HepG2 (cell line): ENCODE results near the gene TMEM47. TPM values are rescaled to one million over a fixed set of nuclear protein-coding genes. Genes with fewer than 3 reads are reported as not detected.

ENCODE experiments used
- ATAC-seq: fragments of 200-7000 bp; cut with Tn5 transposase; 3 replicates; pipeline ENCODE4 v1.9.1; 2020; ENCODE audit warnings: mild to moderate bottlenecking, moderate library complexity
- BruUV-seq: library from RNA; stranded (reverse); fragments of 400-500 nt; replicated peaks from 2 replicates; lab custom pipeline; 2021; lab: Mats Ljungman, UMichigan
- CTCF ChIA-PET: fragments of 300-600 bp; formaldehyde crosslinking; extraction: SDS; loops from one replicate; lab custom pipeline; 2021; ENCODE audit warnings: low total read pairs, inconsistent platforms, low intra/inter-chr PET ratio; lab: Yijun Ruan, JAX
- POLR2A ChIA-PET: fragments of 350-600 bp; sonication (Branson Sonifier 250); formaldehyde crosslinking; loops from one replicate; lab custom pipeline; 2020; ENCODE audit warnings: antibody characterized with exemption, inconsistent platforms; lab: Yijun Ruan, JAX
- DNase-seq: peaks from one replicate; pipeline ENCODE4 v3.0.0-alpha.2; 2015; ENCODE audit warnings: low spot score
- FAIRE-seq: peaks from 3 replicates; lab custom pipeline; 2011; peaks lifted over from hg19 to GRCh38; lab: Jason Lieb, UNC
- H2AFZ ChIP-seq: one replicate; pipeline ENCODE4 v1.6.1; 2011; ENCODE audit warnings: low read length, inconsistent platforms
- H3K27ac ChIP-seq: fragments of 300-600 bp; 3 replicates; pipeline ENCODE4 v1.8.0; 2011; ENCODE audit warnings: mixed run types, mild to moderate bottlenecking, mixed read lengths, low read length, inconsistent platforms; ENCODE audit not compliant: insufficient read depth; ENCODE audit errors: extremely low read length
- H3K27me3 ChIP-seq, 2 experiments: fragments of 200-600 bp in 1 of 2; 2 replicates in 1 of 2; 3 replicates in 1 of 2; pipeline versions ENCODE4 v1.6.0 to v1.8.0; 2011; ENCODE audit warnings: low read length in 2 of 2, mild to moderate bottlenecking in 2 of 2, moderate library complexity in 2 of 2, inconsistent platforms in 1 of 2; ENCODE audit not compliant: insufficient read depth in 2 of 2, control insufficient read depth in 1 of 2
- H3K36me3 ChIP-seq, 2 experiments: fragments of 200-600 bp in 1 of 2; replicated peaks in 1 of 2; 2 replicates in 1 of 2; 3 replicates in 1 of 2; pipeline versions ENCODE4 v1.5.1 to v1.8.0; 2011; ENCODE audit warnings: low read length in 2 of 2, inconsistent platforms in 1 of 2; ENCODE audit not compliant: insufficient read depth in 2 of 2, control insufficient read depth in 1 of 2
- H3K4me1 ChIP-seq: 2 replicates; pipeline ENCODE4 v1.5.1; 2012; ENCODE audit warnings: low read length, inconsistent platforms; ENCODE audit not compliant: insufficient read depth
- H3K4me2 ChIP-seq: 2 replicates; pipeline ENCODE4 v1.6.0; 2011; ENCODE audit warnings: low read depth, low read length, inconsistent platforms
- H3K4me3 ChIP-seq, 3 experiments: fragments of 200-600 bp in 1 of 3; sonication (generic), shearing (Covaris generic) in 1 of 3; replicated peaks in 1 of 3; 2 replicates each; pipeline ENCODE4 v1.5.1; 2011 to 2016; ENCODE audit warnings: low read length in 3 of 3, inconsistent platforms in 2 of 3, low read depth in 2 of 3, mild to moderate bottlenecking in 2 of 3, control low read depth in 1 of 3, mixed read lengths in 1 of 3; ENCODE audit not compliant: insufficient read depth in 1 of 3
- H3K79me2 ChIP-seq: one replicate; pipeline ENCODE4 v1.6.1; 2011; ENCODE audit warnings: low read length, inconsistent platforms; ENCODE audit not compliant: insufficient read depth
- H3K9ac ChIP-seq: 2 replicates; pipeline ENCODE4 v1.6.0; 2011; ENCODE audit warnings: mild to moderate bottlenecking, low read depth, low read length, inconsistent platforms; ENCODE audit not compliant: insufficient read depth
- H3K9me3 ChIP-seq: 2 replicates; pipeline ENCODE4 v1.5.1; 2012; ENCODE audit warnings: mild to moderate bottlenecking, low read length
- H4K20me1 ChIP-seq: 2 replicates; pipeline ENCODE4 v1.6.0; 2011; ENCODE audit warnings: inconsistent platforms, mild to moderate bottlenecking, low read length, moderate library complexity; ENCODE audit not compliant: insufficient read depth
- HNRNPH1 ChIP-seq: fragments of 200-400 bp; formaldehyde crosslinking; optimal IDR thresholded peaks from 2 replicates; pipeline ENCODE3; 2017; ENCODE audit warnings: mild to moderate bottlenecking, low read depth, low read length
- KAT2B ChIP-seq: fragments of 150-350 bp; IDR thresholded peaks from 2 replicates; pipeline ENCODE4 v1.6.1; 2014; ENCODE audit warnings: low read depth, low read length, borderline replicate concordance
- MAFF ChIP-seq: IDR thresholded peaks from 2 replicates; pipeline ENCODE4 v1.6.1; 2011; ENCODE audit warnings: low read depth, low read length, improper control_type of control experiment
- MAFK ChIP-seq, 2 experiments: IDR thresholded peaks in 1 of 2; conservative IDR thresholded peaks in 1 of 2; 2 replicates each; pipeline ENCODE4 v1.6.1; 2011; ENCODE audit warnings: improper control_type of control experiment in 2 of 2, low read length in 2 of 2
- WGBS: methylation state at CpG from one replicate; pipeline ENCODE4 v1.1.6; 2017; ENCODE audit warnings: low lambda C conversion rate; 5-methylcytosine and 5-hydroxymethylcytosine counted together
- in situ Hi-C: cut with HindIII; loops from 2 replicates; pipeline ENCODE4 v1.10.0; 2017; ENCODE audit warnings: low pct_unique_long_range_greater_than_20kb; ENCODE audit not compliant: extremely low pct_ligation_motif_present
- intact Hi-C: fragments of 100-400 bp; cut with micrococcal nuclease; formaldehyde crosslinking; loops from one replicate; pipeline ENCODE4 v1.10.0; 2022; ENCODE audit not compliant: unreplicated experiment
- polyA plus RNA-seq, 8 experiments: library from polyadenylated mRNA; depleted of rRNA in 3 of 8; stranded (reverse) in 7 of 8; unstranded in 1 of 8; fragments of >200 nt; fragmentation: Illumina TruSeq in 4 of 8; extraction: Trizol in 4 of 8; gene quantifications; 2 replicates each; pipeline versions ENCODE4 v1.2.1 to v1.2.3, GENCODE V29; 2011 to 2016; ENCODE audit warnings: low read depth in 4 of 8, missing spikeins in 1 of 8, mixed read lengths in 1 of 8; ENCODE audit not compliant: insufficient read depth in 1 of 8
- total RNA-seq, 5 experiments: library from RNA; depleted of rRNA; stranded (reverse); fragments of >200 nt; fragmentation: Illumina TruSeq; extraction: Trizol; gene quantifications; 2 replicates each; pipeline ENCODE4 v1.2.3, GENCODE V29; 2016; ENCODE audit warnings: low read depth in 1 of 5

TMEM47 gene
- total and polyA plus RNA-seq, 2 of the 13 experiments (the other 11 are each of a cell fraction or from before 2014, with no cell fraction given) = not detected

DNA sequence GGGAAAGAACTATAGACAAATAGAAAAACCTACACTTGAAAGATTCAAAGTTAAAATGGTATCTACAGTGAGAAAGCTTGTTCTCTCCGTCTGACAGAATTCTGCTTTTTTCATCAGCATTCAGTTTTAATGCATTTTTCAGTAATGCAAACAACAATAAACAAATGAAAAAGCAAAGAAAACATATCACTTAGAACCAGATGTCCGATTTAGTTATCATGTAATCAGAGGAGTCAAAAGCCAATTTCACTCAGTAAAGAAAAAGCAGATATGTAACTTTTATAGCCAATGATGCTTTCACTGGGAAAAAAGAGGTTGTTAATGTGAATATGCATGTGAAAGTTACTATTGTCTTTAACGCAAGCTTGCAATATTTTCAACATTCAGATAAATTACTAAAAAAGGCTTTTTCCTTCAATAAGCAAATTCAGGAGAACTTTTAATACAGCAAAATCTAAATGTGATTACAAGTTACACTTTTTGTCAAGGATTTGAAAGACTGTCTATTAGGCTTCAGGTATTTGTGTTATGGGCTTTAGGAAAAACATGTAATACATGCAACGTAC is 70.7 kb downstream of the TMEM47 start:
- Histone ChIP-seq H3K4me3 (no peak overlapping the region), H3K36me3 (no peaks in the 10 kb centered on the region), H3K4me1 (no peaks in the 10 kb centered on the region), H3K9me3 (no peaks in the 10 kb centered on the region; the same call in 1 of the 2 replicates), H3K79me2 (no peaks in the 10 kb centered on the region), H3K27me3 (no peaks in the 10 kb centered on the region), H3K9ac (no peak overlapping the region), H3K4me2 (no peak overlapping the region), H3K27ac (no peak overlapping the region), H2AFZ (no peak overlapping the region), H4K20me1 (no peaks in the 10 kb centered on the region)
- intact Hi-C loops (no loop called here), in situ Hi-C loops (no loop called here)
- no peak for DNase-seq
- POLR2A ChIA-PET = no interaction called here
- ATAC-seq = no peak
- no peak for TF ChIP-seq MAFF
- TF ChIP-seq MAFK (conservative IDR thresholded peaks at IDR 0.05 in 1 of 2, IDR thresholded peaks at IDR 0.05 in 1 of 2; ENCODE audit: low read length in 2 of 2) = peak in 1 of 2 experiments; percentile 26; a peak in 1 of 4 replicates
- WGBS = 2% methylated on average over 4 of the region's 4 CpGs
- no peak for FAIRE-seq
- no TSS peak for BruUV-seq
- CTCF ChIA-PET = no interaction called here

DNA sequence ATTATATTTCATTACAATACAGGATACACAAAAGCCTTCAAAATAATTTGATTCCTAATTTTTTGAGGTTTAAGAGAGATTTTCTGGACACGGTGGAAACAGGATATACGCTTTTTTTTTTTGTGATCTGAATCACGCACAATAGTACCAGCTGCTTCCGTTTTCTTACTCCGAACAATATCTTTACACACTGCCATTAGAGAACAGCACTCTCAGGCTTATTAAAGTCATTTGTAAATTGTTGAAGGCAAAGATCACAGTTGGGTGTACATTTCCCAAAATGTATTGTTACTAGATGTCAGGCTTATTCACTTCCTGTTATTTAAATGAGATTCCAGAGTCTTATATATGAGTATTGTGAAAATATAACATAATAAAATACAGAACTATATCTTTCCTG is 71.5 kb downstream of the TMEM47 start:
- ATAC-seq (no peak), DNase-seq (no peak), FAIRE-seq (no peak)
- Histone ChIP-seq H3K4me3 (no peak overlapping the region), H4K20me1 (no peaks in the 10 kb centered on the region), H3K9me3 (no peaks in the 10 kb centered on the region; the same call in 1 of the 2 replicates), H2AFZ (no peak overlapping the region), H3K79me2 (no peaks in the 10 kb centered on the region), H3K36me3 (no peaks in the 10 kb centered on the region), H3K27me3 (no peaks in the 10 kb centered on the region), H3K4me2 (no peak overlapping the region), H3K4me1 (no peaks in the 10 kb centered on the region), H3K27ac (no peak overlapping the region)
- in situ Hi-C loops (no loop called here), intact Hi-C loops (no loop called here)
- 8% methylated on average over 5 of the region's 5 CpGs for WGBS
- CTCF ChIA-PET = no interaction called here
- no TSS peak for BruUV-seq
- POLR2A ChIA-PET = no interaction called here
- TF ChIP-seq HNRNPH1 (no peak), KAT2B (no peak)
- TF ChIP-seq, all 625 proteins: peak for 0
- no peak overlapping the region for H3K9ac ChIP-seq
